ENCODE data around the gene SLC25A34. TPM values are rescaled to one million over a fixed set of nuclear protein-coding genes. Genes with fewer than 3 reads are reported as not detected.
"Not testable (repeated sequence)": the region's sequence is repeated elsewhere in the genome, so short reads cannot be mapped to it uniquely, and the experiment has no call there.

The SLC25A34 gene
- total RNA-seq, result 5.8 TPM
- polyA plus RNA-seq (ENCODE audit: insufficient read depth in 1 of 8, insufficient read length in 8 of 8, low replicate concordance in 1 of 8), result 1 to 10 TPM; 3.6 to 7.4 (median 5.7) TPM
- long read RNA-seq, donor 1, result 0 reads
- long read RNA-seq, donor 2, result 0 reads
- long read RNA-seq, donor 3, partial matches to known transcripts, result 0 of 3 reads
- long read RNA-seq, donor 3, other reads (novel, unspliced or antisense), result 0 of 3 reads
- long read RNA-seq, donor 4, result 0 reads
- long read RNA-seq, donor 5, result 0 reads
- long read RNA-seq, donor 6, partial matches to known transcripts, result 0 of 1 reads
- long read RNA-seq, donor 6, other reads (novel, unspliced or antisense), result 0 of 1 reads
- long read RNA-seq, donor 7, result 0 reads
- long read RNA-seq, donor 8, result 0 reads
- long read RNA-seq, donor 9, partial matches to known transcripts, result 0 of 1 reads
- long read RNA-seq, donor 9, other reads (novel, unspliced or antisense), result 0 of 1 reads
- long read RNA-seq, donor 10, partial matches to known transcripts, result 0 of 1 reads
- long read RNA-seq, donor 10, other reads (novel, unspliced or antisense), result 0 of 1 reads
- long read RNA-seq, donor 11, partial matches to known transcripts, result 0 of 1 reads
- long read RNA-seq, donor 11, other reads (novel, unspliced or antisense), result 0 of 1 reads

DNA sequence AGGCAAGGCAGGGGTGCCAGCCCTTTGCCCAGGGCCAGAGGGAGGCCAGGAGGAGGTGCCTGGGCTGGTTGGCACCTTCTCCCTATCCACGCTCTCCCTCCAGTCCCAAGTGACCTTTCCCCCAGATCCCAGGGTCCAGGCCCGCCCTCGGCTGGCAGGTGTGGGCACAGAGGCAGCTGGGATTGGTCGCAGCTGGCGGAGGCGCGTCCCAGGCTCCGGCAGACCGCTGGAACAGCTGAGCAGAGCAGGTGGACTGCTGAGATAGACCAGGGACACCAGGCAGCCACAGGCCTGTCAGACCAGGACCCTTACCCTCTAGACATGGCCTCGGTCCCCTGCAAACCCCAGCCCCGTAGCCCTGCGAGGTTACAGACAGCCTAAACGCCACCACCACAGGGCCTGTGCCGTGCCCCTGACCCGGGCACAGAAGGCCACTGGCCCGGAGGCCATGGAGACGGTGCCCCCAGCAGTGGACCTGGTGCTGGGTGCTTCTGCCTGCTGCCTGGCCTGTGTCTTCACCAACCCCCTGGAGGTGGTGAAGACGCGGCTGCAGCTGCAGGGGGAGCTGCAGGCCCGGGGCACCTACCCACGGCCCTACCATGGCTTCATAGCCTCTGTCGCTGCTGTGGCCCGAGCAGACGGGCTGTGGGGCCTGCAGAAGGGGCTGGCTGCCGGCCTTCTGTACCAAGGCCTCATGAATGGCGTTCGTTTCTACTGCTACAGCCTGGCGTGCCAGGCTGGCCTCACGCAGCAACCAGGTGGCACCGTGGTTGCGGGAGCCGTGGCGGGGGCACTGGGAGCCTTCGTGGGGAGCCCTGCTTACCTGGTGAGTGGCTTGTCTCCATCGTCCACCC lies at the start of gene SLC25A34:
TSS of gene SLC25A34 (plus strand) at position 221 of the 854 bp plus-strand sequence. CDS start at position 449, 228 bp downstream.
- Histone ChIP-seq H3K27ac (ENCODE audit: low read length) (peak within 1 kb of the TSS; percentile 78), H3K27me3 (ENCODE audit: control insufficient read depth, insufficient read depth, low read length) (no peaks in the 10 kb centered on the region), H3K36me3 (ENCODE audit: control insufficient read depth, insufficient read depth, low read length) (peaks cover 43% of the 10 kb centered on the region), H3K9me3 (replicated peaks; ENCODE audit: control insufficient read depth, low read depth, low read length) (no peaks in the 10 kb centered on the region), H3K4me1 (ENCODE audit: control insufficient read depth, insufficient read depth, low read length) (peaks cover 56% of the 10 kb centered on the region), H3K4me3 (ENCODE audit: low read length) (no peak within 1 kb of the TSS)
- DNase-seq, result peak; percentile 88
- 68% methylated on average over 32 of the region's 35 CpGs for WGBS (ENCODE audit: insufficient coverage)

DNA sequence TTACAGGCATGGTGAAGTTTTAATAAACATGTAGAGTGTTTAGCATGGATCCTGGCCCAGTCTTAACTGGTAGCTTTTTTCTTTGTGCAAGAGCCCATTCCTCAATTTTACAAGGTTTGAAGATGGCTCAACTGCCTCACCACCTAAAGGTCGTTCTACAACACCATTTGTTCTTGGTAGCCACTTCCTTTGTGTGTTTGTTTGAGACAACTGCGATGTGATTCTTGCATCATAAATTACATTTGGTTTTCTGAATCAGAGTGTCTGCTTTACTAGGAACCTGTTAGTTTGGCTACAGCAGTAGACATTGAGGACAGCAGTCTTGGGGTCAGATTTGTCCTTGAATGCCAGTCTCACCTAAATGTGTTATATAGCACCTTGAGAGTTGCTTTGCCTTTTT lies 48.6 kb upstream of the SLC25A34 start:
- Histone ChIP-seq H3K27me3 (ENCODE audit: control insufficient read depth, insufficient read depth, low read length) (no peaks in the 10 kb centered on the region), H3K36me3 (ENCODE audit: control insufficient read depth, insufficient read depth, low read length) (peaks cover 5% of the 10 kb centered on the region), H3K27ac (ENCODE audit: low read length) (no peak overlapping the region), H3K4me3 (ENCODE audit: low read length) (no peak overlapping the region), H3K4me1 (ENCODE audit: control insufficient read depth, insufficient read depth, low read length) (peaks cover 33% of the 10 kb centered on the region), H3K9me3 (replicated peaks; ENCODE audit: control insufficient read depth, low read depth, low read length) (no peaks in the 10 kb centered on the region)
- WGBS (ENCODE audit: insufficient coverage), result no CpG with 5 or more reads among the region's 2 CpGs
- DNase-seq, result no peak

DNA sequence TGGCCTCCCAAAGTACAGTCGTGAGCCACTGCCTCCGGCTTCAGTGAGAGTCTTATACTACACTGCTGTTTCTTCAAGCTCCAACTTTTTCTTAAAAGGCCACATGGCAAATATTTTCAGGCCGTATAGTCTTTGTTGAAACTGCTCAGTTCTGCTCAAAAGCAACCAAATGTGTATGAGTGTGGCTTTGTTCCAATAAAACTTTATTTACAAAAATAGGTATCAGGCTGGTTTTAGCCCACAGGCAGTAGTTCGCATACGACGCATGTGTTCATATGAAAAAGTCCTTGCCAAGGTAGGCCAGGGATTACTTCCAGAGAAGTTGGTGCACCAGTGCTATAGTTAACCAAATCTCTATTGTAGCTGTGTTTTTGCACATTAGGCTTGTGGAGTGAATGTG lies 45.7 kb upstream of the SLC25A34 start:
- H3K27ac ChIP-seq (ENCODE audit: low read length), result no peak overlapping the region
- no peaks in the 10 kb centered on the region for H3K27me3 ChIP-seq (ENCODE audit: control insufficient read depth, insufficient read depth, low read length)
- no peak overlapping the region for H3K4me3 ChIP-seq (ENCODE audit: low read length)
- 100% methylated on average over 1 of the region's 6 CpGs for WGBS (ENCODE audit: insufficient coverage)
- H3K9me3 ChIP-seq (replicated peaks; ENCODE audit: control insufficient read depth, low read depth, low read length), result no peaks in the 10 kb centered on the region
- peaks cover 5% of the 10 kb centered on the region for H3K36me3 ChIP-seq (ENCODE audit: control insufficient read depth, insufficient read depth, low read length)
- peaks cover 31% of the 10 kb centered on the region for H3K4me1 ChIP-seq (ENCODE audit: control insufficient read depth, insufficient read depth, low read length)
- no peak for DNase-seq

DNA sequence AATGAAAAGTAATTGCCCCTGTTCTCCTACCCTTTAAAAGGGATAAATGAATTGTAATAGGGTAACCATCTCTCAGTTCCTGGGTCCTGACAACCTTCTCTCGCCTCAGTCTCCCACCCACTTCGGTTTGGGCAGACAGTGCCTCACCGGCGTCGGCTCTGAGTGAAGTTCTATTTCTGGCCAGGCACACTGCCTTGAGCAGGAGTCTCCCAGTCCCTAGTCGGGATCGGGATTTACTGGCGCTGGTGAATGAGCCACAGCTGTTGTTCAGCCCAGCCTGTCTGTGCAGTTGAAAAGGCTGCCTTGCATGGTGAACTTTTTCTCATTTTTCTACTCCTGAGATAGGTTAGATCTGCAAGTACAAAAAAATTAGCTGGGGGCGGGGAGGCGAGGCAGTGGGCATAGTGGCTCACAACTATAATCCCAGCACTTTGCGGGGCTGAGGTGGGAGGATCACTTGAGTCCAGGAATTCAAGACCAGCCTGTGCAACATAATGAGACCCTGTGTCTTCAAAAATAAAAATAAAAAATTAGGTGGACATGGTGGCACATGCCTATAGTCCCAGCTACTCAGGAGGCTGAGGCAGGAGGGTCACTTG lies 44.5 kb upstream of the SLC25A34 start:
- Histone ChIP-seq H3K27me3 (ENCODE audit: control insufficient read depth, insufficient read depth, low read length) (no peaks in the 10 kb centered on the region), H3K27ac (ENCODE audit: low read length) (peak overlapping the region; percentile 79), H3K9me3 (replicated peaks; ENCODE audit: control insufficient read depth, low read depth, low read length) (no peaks in the 10 kb centered on the region), H3K4me1 (ENCODE audit: control insufficient read depth, insufficient read depth, low read length) (peaks cover 26% of the 10 kb centered on the region), H3K4me3 (ENCODE audit: low read length) (no peak overlapping the region), H3K36me3 (ENCODE audit: control insufficient read depth, insufficient read depth, low read length) (peaks cover 8% of the 10 kb centered on the region)
- 19% methylated on average over 9 of the region's 11 CpGs for WGBS (ENCODE audit: insufficient coverage)
- peak; percentile 84 for DNase-seq

DNA sequence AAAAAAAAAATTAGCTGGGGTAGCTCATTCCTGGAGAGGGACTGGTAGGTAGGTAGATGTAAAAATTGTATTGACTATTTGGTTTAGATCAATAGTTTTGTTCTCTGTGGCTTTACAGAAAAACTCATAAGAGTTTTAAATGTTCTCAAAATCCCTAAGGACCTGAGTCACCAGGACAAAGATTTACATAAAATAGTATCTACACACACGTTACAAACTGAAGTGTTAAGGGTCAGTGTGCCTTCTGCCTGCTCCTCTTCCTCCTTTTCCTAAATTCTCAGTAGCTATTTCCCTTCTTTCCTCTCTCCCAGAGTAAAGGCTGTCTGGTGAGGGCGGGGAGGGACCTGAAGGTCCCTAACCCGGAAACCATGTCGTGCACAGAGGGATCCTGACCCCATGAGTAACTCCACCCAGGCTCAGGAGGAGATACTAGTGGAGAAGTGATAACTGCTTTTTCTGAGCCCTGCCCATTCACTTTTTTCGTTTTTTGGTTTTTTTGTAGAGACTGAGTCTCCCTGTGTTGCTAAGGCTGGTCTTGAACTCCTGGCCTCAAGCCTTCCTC lies 43.9 kb upstream of the SLC25A34 start:
- no peak overlapping the region for H3K4me3 ChIP-seq (ENCODE audit: low read length)
- peak overlapping the region; percentile 79 for H3K27ac ChIP-seq (ENCODE audit: low read length)
- 100% methylated on average over 1 of the region's 5 CpGs for WGBS (ENCODE audit: insufficient coverage)
- peaks cover 33% of the 10 kb centered on the region for H3K4me1 ChIP-seq (ENCODE audit: control insufficient read depth, insufficient read depth, low read length)
- H3K36me3 ChIP-seq (ENCODE audit: control insufficient read depth, insufficient read depth, low read length), result peaks cover 12% of the 10 kb centered on the region
- DNase-seq, result no peak
- H3K9me3 ChIP-seq (replicated peaks; ENCODE audit: control insufficient read depth, low read depth, low read length), result no peaks in the 10 kb centered on the region
- no peaks in the 10 kb centered on the region for H3K27me3 ChIP-seq (ENCODE audit: control insufficient read depth, insufficient read depth, low read length)

DNA sequence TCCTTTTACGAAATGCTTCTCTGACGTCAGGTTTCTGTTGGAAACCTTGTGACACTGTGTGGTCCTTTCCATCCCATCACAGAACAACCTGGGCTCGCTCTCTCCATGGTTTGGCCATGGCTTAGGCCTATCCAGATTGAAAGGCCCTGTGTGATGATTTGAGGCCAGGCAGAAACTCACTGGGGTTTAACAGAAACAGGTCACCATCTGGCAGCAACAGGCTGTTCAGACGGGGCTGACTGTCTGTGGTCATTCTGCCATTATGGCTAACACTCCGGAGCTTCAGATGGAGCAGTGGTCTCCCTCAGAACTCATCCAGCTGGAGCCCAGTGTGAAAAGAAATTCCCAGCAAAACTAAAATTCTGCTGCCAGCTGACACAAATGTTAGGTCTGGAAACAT lies 42.7 kb upstream of the SLC25A34 start:
- Histone ChIP-seq H3K9me3 (replicated peaks; ENCODE audit: control insufficient read depth, low read depth, low read length) (no peaks in the 10 kb centered on the region), H3K36me3 (ENCODE audit: control insufficient read depth, insufficient read depth, low read length) (peaks cover 13% of the 10 kb centered on the region), H3K27me3 (ENCODE audit: control insufficient read depth, insufficient read depth, low read length) (no peaks in the 10 kb centered on the region), H3K4me1 (ENCODE audit: control insufficient read depth, insufficient read depth, low read length) (peaks cover 34% of the 10 kb centered on the region), H3K4me3 (ENCODE audit: low read length) (no peak overlapping the region), H3K27ac (ENCODE audit: low read length) (no peak overlapping the region)
- 68% methylated on average over 3 of the region's 5 CpGs for WGBS (ENCODE audit: insufficient coverage)
- no peak for DNase-seq

DNA sequence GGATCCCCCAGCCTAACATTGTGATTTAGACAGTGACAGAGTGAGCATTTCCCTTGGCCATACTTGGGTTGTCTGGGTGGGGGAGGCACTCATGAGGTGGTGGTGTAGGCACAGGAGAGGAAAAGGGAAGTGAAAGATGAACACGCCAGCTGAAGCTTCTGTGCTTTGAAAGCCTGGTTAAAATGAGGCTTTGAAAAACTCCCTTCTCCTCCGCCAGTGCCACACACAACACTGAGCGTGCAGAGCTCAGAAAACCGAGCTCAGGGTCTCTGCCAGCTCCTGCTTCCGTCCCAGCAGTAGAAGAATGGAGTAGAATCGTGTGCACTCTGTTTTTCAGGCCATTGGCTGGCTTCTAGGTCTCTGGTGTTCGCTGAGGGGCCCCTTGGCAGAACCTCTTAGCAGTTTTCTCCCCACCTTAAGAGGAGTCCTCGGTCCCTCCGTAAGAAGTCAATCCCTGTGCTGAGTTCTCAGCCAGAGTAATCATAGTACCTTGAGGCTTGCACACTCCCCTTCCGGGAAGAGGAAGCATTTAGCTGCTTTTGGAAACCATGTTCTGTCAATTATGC lies 39.0 kb upstream of the SLC25A34 start:
- peak; percentile 69 for DNase-seq
- no peak overlapping the region for H3K4me3 ChIP-seq (ENCODE audit: low read length)
- H3K27ac ChIP-seq (ENCODE audit: low read length), result peak overlapping the region; percentile 32
- H3K36me3 ChIP-seq (ENCODE audit: control insufficient read depth, insufficient read depth, low read length), result peaks cover 14% of the 10 kb centered on the region
- 10% methylated on average over 6 of the region's 10 CpGs for WGBS (ENCODE audit: insufficient coverage)
- peaks cover 31% of the 10 kb centered on the region for H3K4me1 ChIP-seq (ENCODE audit: control insufficient read depth, insufficient read depth, low read length)
- no peaks in the 10 kb centered on the region for H3K9me3 ChIP-seq (replicated peaks; ENCODE audit: control insufficient read depth, low read depth, low read length)
- H3K27me3 ChIP-seq (ENCODE audit: control insufficient read depth, insufficient read depth, low read length), result no peaks in the 10 kb centered on the region

DNA sequence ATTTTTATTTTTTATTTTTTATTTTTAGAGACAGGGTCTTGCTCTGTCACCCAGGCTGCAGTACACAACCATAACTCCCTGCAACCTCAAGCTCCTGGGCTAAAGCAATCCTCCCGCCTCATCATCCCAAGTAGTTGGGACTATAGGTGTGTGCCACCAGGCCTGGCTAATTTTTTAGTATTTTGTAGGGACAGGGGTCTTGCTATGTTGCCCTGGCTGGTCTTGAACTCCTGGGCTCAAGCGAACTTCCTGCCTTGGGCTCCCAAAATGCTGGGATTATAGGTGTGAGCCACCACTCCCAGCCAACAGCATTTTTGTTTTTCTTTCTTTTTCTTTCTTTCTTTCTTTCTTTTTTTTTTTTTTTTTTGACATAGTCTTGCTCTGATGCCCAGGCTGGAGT lies 37.9 kb upstream of the SLC25A34 start:
- Histone ChIP-seq H3K4me1 (ENCODE audit: control insufficient read depth, insufficient read depth, low read length) (peaks cover 30% of the 10 kb centered on the region), H3K4me3 (ENCODE audit: low read length) (no peak overlapping the region), H3K27me3 (ENCODE audit: control insufficient read depth, insufficient read depth, low read length) (no peaks in the 10 kb centered on the region), H3K9me3 (replicated peaks; ENCODE audit: control insufficient read depth, low read depth, low read length) (no peaks in the 10 kb centered on the region), H3K27ac (ENCODE audit: low read length) (no peak overlapping the region), H3K36me3 (ENCODE audit: control insufficient read depth, insufficient read depth, low read length) (peaks cover 14% of the 10 kb centered on the region)
- no CpG with 5 or more reads among the region's 2 CpGs for WGBS (ENCODE audit: insufficient coverage)
- DNase-seq, result no peak

DNA sequence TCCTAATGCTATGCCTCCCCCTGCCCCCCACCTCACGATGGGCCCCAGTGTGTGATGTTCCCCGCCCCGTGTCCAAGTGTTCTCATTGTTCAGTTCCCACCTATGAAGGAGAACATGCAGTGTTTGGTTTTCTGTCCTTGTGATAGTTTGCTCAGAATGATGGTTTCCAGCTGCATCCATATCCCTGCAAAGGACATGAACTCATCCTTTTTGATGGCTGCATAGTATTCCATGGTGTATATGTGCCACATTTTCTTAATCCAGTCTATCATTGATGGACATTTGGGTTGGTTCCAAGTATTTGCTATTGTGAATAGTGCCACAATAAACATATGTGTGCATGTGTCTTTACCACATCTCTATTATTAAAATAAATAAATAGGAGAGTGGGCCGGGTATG lies 36.7 kb upstream of the SLC25A34 start:
- Histone ChIP-seq H3K4me1 (ENCODE audit: control insufficient read depth, insufficient read depth, low read length) (peaks cover 32% of the 10 kb centered on the region), H3K36me3 (ENCODE audit: control insufficient read depth, insufficient read depth, low read length) (peaks cover 14% of the 10 kb centered on the region)
- not testable (repeated sequence) for H3K27ac ChIP-seq (ENCODE audit: low read length); H3K9me3 ChIP-seq (replicated peaks; ENCODE audit: control insufficient read depth, low read depth, low read length); H3K27me3 ChIP-seq (ENCODE audit: control insufficient read depth, insufficient read depth, low read length); DNase-seq; H3K4me3 ChIP-seq (ENCODE audit: low read length)
- no CpG with 5 or more reads among the region's 4 CpGs for WGBS (ENCODE audit: insufficient coverage)

Data from muscle of leg (tissue), 16 donors.